Coronary artery (tissue), 2 donors: Measurements from ENCODE around the gene C17orf114.

ENCODE experiments used
- DNase-seq: peaks from one replicate; pipeline ENCODE4 v3.0.0-alpha.2; 2017; ENCODE audit warnings: low spot score
- H3K27ac ChIP-seq, 2 donors: fragments of 200-600 bp; sonication (generic); one replicate each; pipeline ENCODE4 v1.5.1; 2016 to 2019
- H3K4me3 ChIP-seq: fragments of 200-600 bp; sonication (generic); 2 replicates; pipeline ENCODE4 v1.5.1; 2016; ENCODE audit warnings: mild to moderate bottlenecking, moderate library complexity
- TF ChIP-seq, protein P1 (sequence below): fragments of 200-600 bp; sonication (generic); IDR thresholded peaks from one replicate; pipeline ENCODE4 v1.5.1; 2019; ENCODE audit warnings: antibody characterized with exemption

Gene C17orf114

GRCh38 chr17:4810696-4811290, 8.7 kb upstream of the C17orf114 start:
- no peak for DNase-seq
- H3K4me3 ChIP-seq: no peak overlapping the region
- TF ChIP-seq, protein P1, sequence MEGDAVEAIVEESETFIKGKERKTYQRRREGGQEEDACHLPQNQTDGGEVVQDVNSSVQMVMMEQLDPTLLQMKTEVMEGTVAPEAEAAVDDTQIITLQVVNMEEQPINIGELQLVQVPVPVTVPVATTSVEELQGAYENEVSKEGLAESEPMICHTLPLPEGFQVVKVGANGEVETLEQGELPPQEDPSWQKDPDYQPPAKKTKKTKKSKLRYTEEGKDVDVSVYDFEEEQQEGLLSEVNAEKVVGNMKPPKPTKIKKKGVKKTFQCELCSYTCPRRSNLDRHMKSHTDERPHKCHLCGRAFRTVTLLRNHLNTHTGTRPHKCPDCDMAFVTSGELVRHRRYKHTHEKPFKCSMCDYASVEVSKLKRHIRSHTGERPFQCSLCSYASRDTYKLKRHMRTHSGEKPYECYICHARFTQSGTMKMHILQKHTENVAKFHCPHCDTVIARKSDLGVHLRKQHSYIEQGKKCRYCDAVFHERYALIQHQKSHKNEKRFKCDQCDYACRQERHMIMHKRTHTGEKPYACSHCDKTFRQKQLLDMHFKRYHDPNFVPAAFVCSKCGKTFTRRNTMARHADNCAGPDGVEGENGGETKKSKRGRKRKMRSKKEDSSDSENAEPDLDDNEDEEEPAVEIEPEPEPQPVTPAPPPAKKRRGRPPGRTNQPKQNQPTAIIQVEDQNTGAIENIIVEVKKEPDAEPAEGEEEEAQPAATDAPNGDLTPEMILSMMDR: no peak
- H3K27ac ChIP-seq: no peak overlapping the region

DNA sequence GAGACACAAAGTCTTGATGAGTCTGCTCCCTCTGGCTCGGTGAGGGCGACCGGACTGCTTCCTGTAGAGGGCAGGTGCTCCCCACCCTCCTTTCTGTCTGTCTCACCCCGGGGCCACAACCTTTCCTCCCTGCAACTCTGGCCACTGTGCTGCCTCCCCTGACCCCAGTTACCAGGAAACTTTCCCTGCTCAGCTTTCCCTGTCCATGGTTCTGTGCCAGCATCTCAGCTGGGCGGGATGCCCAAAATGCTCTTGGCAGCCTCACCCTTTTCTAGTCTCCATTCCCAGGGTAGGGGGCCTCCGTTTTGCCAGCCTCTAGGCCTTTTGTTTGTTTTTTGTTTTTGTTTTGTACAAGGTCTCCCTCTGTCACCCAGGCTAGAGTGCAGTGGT, 6.2 kb upstream of the C17orf114 start:
- TF ChIP-seq, protein P1: no peak
- Histone ChIP-seq H3K4me3 (peak overlapping the region; percentile 99), H3K27ac (peak overlapping the region in 1 of 2 donors; percentile 82)
- DNase-seq: no peak

- Histone ChIP-seq H3K4me3 (peak overlapping the region; percentile 99), H3K27ac (peak overlapping the region; percentile 10 to 82)
- TF ChIP-seq, protein P1: no peak
- DNase-seq: no peak
Observed at GRCh38 chr17:4807605-4808377, 5.7 kb upstream of the C17orf114 start.

- H3K27ac ChIP-seq: peak within 1 kb of the TSS; percentile 10 to 82
- H3K4me3 ChIP-seq: peak within 1 kb of the TSS; percentile 99
- TF ChIP-seq, protein P1: no peak
- DNase-seq: no peak
Observed at GRCh38 chr17:4806777-4807604, 4.9 kb upstream of the C17orf114 start, which contains the start of gene PLD2. PLD2 (plus strand) TSS chr17:4807152; CDS start chr17:4807773, 621 bp downstream.

- Histone ChIP-seq H3K27ac (peak overlapping the region in 1 of 2 donors; percentile 82), H3K4me3 (peak overlapping the region; percentile 99)
- TF ChIP-seq, protein P1: no peak
- no peak for DNase-seq
Observed at GRCh38 chr17:4806456-4806776, 4.3 kb upstream of the C17orf114 start.

- H3K4me3 ChIP-seq: no peak overlapping the region
- TF ChIP-seq, protein P1: no peak
- no peak for DNase-seq
- no peak overlapping the region for H3K27ac ChIP-seq
Observed at GRCh38 chr17:4800462-4801196, 1.5 kb downstream of the C17orf114 start.
